Hepatocyte (in vitro differentiated cells): ENCODE measurements around the gene FUT9. TPM values are rescaled to one million over a fixed set of nuclear protein-coding genes. Genes with fewer than 3 reads are reported as not detected.

Experiments
- DNase-seq: peaks from one replicate; pipeline ENCODE4 v3.0.0-alpha.2; 2016; ENCODE audit warnings: low spot score
- H2AFZ ChIP-seq: fragments of 200-600 bp; sonication (generic); 2 replicates; pipeline ENCODE4 v1.6.0; 2016; ENCODE audit warnings: antibody characterized with exemption, mild to moderate bottlenecking
- H3K27ac ChIP-seq: fragments of 200-600 bp; sonication (generic); 2 replicates; pipeline ENCODE4 v1.5.1; 2016; ENCODE audit warnings: mild to moderate bottlenecking
- H3K27me3 ChIP-seq: fragments of 200-600 bp; sonication (generic); 2 replicates; pipeline ENCODE4 v1.6.1; 2016
- H3K36me3 ChIP-seq: fragments of 200-600 bp; sonication (generic); replicated peaks from 2 replicates; pipeline ENCODE4 v1.5.1; 2016; ENCODE audit warnings: low read depth; ENCODE audit not compliant: insufficient read depth
- H3K4me1 ChIP-seq: fragments of 200-600 bp; sonication (generic); 2 replicates; pipeline ENCODE4 v1.5.1; 2016; ENCODE audit warnings: mild to moderate bottlenecking, moderate library complexity; ENCODE audit not compliant: insufficient read depth
- H3K4me2 ChIP-seq: fragments of 200-600 bp; sonication (generic); 2 replicates; pipeline ENCODE4 v1.6.0; 2016
- H3K4me3 ChIP-seq: fragments of 200-600 bp; sonication (generic); 2 replicates; pipeline ENCODE4 v1.5.1; 2016; ENCODE audit warnings: mild to moderate bottlenecking
- H3K79me2 ChIP-seq: fragments of 200-600 bp; sonication (generic); 2 replicates; pipeline ENCODE4 v1.6.0; 2017; ENCODE audit warnings: mild to moderate bottlenecking
- H3K9me2 ChIP-seq: fragments of 200-600 bp; sonication (generic); replicated peaks from 2 replicates; pipeline ENCODE4 v1.6.0; 2017; ENCODE audit warnings: mild to moderate bottlenecking; ENCODE audit not compliant: insufficient read depth
- H3K9me3 ChIP-seq: fragments of 200-600 bp; sonication (generic); 2 replicates; pipeline ENCODE4 v1.5.1; 2016; ENCODE audit warnings: low read depth, mild to moderate bottlenecking
- H4K20me1 ChIP-seq: fragments of 200-600 bp; sonication (generic); 2 replicates; pipeline ENCODE4 v1.6.0; 2016; ENCODE audit warnings: mild to moderate bottlenecking; ENCODE audit not compliant: insufficient read depth, poor library complexity, severe bottlenecking
- CTCF ChIP-seq: fragments of 200-600 bp; sonication (generic); IDR thresholded peaks from 2 replicates; pipeline ENCODE4 v1.5.1; 2016; ENCODE audit warnings: antibody characterized with exemption, mild to moderate bottlenecking; ENCODE audit not compliant: poor library complexity
- EZH2 ChIP-seq: fragments of 200-600 bp; sonication (generic); IDR thresholded peaks from 2 replicates; pipeline ENCODE4 v1.6.1; 2016; ENCODE audit warnings: antibody characterized with exemption, mild to moderate bottlenecking, borderline replicate concordance
- EZH2phosphoT487 ChIP-seq: fragments of 200-600 bp; sonication (generic); IDR thresholded peaks from one replicate; pipeline ENCODE4 v1.6.1; 2018; ENCODE audit warnings: antibody characterized with exemption, mild to moderate bottlenecking, low read depth, moderate library complexity; ENCODE audit not compliant: unreplicated experiment, severe bottlenecking
- WGBS: methylation state at CpG from one replicate; pipeline ENCODE4 v1.1.6; 2016; ENCODE audit warnings: low lambda C conversion rate; ENCODE audit errors: missing lambda C conversion rate; 5-methylcytosine and 5-hydroxymethylcytosine counted together
- polyA plus RNA-seq: library from polyadenylated mRNA; unstranded; fragments of >200 nt; fragmentation: Nextera tagmentation; extraction: Ambion mirVana; gene quantifications from 2 replicates; pipeline ENCODE4 v1.2.1, GENCODE V29; 2016
- total RNA-seq: library from RNA; depleted of rRNA; stranded (reverse); fragments of >200 nt; gene quantifications from 2 replicates; pipeline ENCODE4 v1.2.3, GENCODE V29; 2014

The FUT9 gene
- total and polyA plus RNA-seq, 2 experiments from 2014 or later = 0.24 to 0.87 TPM

- Histone ChIP-seq H3K27me3 (no peaks in the 10 kb centered on the region), H3K4me2 (no peak overlapping the region), H3K9me2 (no peaks in the 10 kb centered on the region), H3K4me3 (no peak overlapping the region), H3K4me1 (no peaks in the 10 kb centered on the region), H4K20me1 (no peaks in the 10 kb centered on the region), H2AFZ (no peak overlapping the region), H3K9me3 (no peaks in the 10 kb centered on the region), H3K27ac (no peak overlapping the region), H3K79me2 (no peaks in the 10 kb centered on the region), H3K36me3 (no peaks in the 10 kb centered on the region)
- 89% methylated on average over 1 of the region's 1 CpG for WGBS
- no peak for TF ChIP-seq EZH2phosphoT487
- no peak for TF ChIP-seq EZH2
- no peak for TF ChIP-seq CTCF
- no peak for DNase-seq
Observed at GRCh38 chr6:96066376-96066775, 50.6 kb downstream of the FUT9 start.

GRCh38 chr6:96073555-96073954, 57.8 kb downstream of the FUT9 start:
- no peaks in the 10 kb centered on the region for H3K9me2 ChIP-seq
- H3K9me3 ChIP-seq = no peaks in the 10 kb centered on the region
- H2AFZ ChIP-seq = no peak overlapping the region
- no peak overlapping the region for H3K4me2 ChIP-seq
- H3K4me3 ChIP-seq = no peak overlapping the region
- no peaks in the 10 kb centered on the region for H3K27me3 ChIP-seq
- H3K27ac ChIP-seq = no peak overlapping the region
- no peak for TF ChIP-seq CTCF
- no peak for TF ChIP-seq EZH2phosphoT487
- no peak for TF ChIP-seq EZH2
- H3K36me3 ChIP-seq = no peaks in the 10 kb centered on the region
- H4K20me1 ChIP-seq = no peaks in the 10 kb centered on the region
- 96% methylated on average over 3 of the region's 3 CpGs for WGBS
- H3K4me1 ChIP-seq = no peaks in the 10 kb centered on the region
- DNase-seq = no peak
- no peaks in the 10 kb centered on the region for H3K79me2 ChIP-seq

- H3K9me2 ChIP-seq = no peaks in the 10 kb centered on the region
- H3K36me3 ChIP-seq = no peaks in the 10 kb centered on the region
- no peak overlapping the region for H3K4me3 ChIP-seq
- H3K4me2 ChIP-seq = no peak overlapping the region
- no peak overlapping the region for H3K27ac ChIP-seq
- H4K20me1 ChIP-seq = no peaks in the 10 kb centered on the region
- H3K79me2 ChIP-seq = no peaks in the 10 kb centered on the region
- H3K27me3 ChIP-seq = no peaks in the 10 kb centered on the region
- no peak overlapping the region for H2AFZ ChIP-seq
- no peaks in the 10 kb centered on the region for H3K9me3 ChIP-seq
- H3K4me1 ChIP-seq = no peaks in the 10 kb centered on the region
- WGBS = 74% methylated on average over 3 of the region's 3 CpGs
- TF ChIP-seq EZH2phosphoT487 (no peak), EZH2 (no peak), CTCF (no peak)
- DNase-seq = no peak
Observed at GRCh38 chr6:96074006-96074405, 58.2 kb downstream of the FUT9 start.

GRCh38 chr6:96075826-96076225, 60.1 kb downstream of the FUT9 start:
- Histone ChIP-seq H3K79me2 (no peaks in the 10 kb centered on the region), H3K27me3 (no peaks in the 10 kb centered on the region), H3K4me2 (no peak overlapping the region), H3K27ac (no peak overlapping the region), H3K36me3 (no peaks in the 10 kb centered on the region), H3K4me1 (no peaks in the 10 kb centered on the region), H3K4me3 (no peak overlapping the region), H2AFZ (no peak overlapping the region), H3K9me3 (no peaks in the 10 kb centered on the region), H3K9me2 (no peaks in the 10 kb centered on the region), H4K20me1 (no peaks in the 10 kb centered on the region)
- 47% methylated on average over 1 of the region's 1 CpG for WGBS
- DNase-seq = no peak
- TF ChIP-seq EZH2 = no peak
- no peak for TF ChIP-seq EZH2phosphoT487
- no peak for TF ChIP-seq CTCF
